ENCODE measurements around the gene HDDC2. TPM values are rescaled to one million over a fixed set of nuclear protein-coding genes. Genes with fewer than 3 reads are reported as not detected.

The HDDC2 gene
- total RNA-seq, 2 experiments from 2014 or later: 119 to 121 TPM

GRCh38 chr6:125248136-125248535 lies 53.6 kb downstream of the HDDC2 start:
- intact Hi-C loops (cut with micrococcal nuclease): no loop called here
- ATAC-seq: no peak
- H3K27me3 Mint-ChIP-seq: peaks cover 10% of the 10 kb centered on the region
- no peaks in the 10 kb centered on the region for H3K36me3 Mint-ChIP-seq (ENCODE audit: low read depth)
- peaks cover 2% of the 10 kb centered on the region for H3K9me3 Mint-ChIP-seq
- DNase-seq: no peak
- H3K4me3 Mint-ChIP-seq: no peak overlapping the region
- TF ChIP-seq CTCF (IDR thresholded peaks at IDR 0.05): no peak
- POLR2A ChIA-PET: no interaction called here
- CTCF ChIA-PET: no interaction called here
- H3K27ac Mint-ChIP-seq: no peak overlapping the region
- no peaks in the 10 kb centered on the region for H3K4me1 Mint-ChIP-seq (ENCODE audit: low read depth)

GRCh38 chr6:125246566-125246965 lies 55.2 kb downstream of the HDDC2 start:
- DNase-seq (no peak), ATAC-seq (no peak)
- intact Hi-C loops (cut with micrococcal nuclease): no loop called here
- Mint-ChIP-seq H3K9me3 (peaks cover 10% of the 10 kb centered on the region), H3K27me3 (peaks cover 10% of the 10 kb centered on the region), H3K27ac (no peak overlapping the region), H3K4me1 (ENCODE audit: low read depth) (no peaks in the 10 kb centered on the region), H3K4me3 (no peak overlapping the region), H3K36me3 (ENCODE audit: low read depth) (no peaks in the 10 kb centered on the region)
- ChIA-PET POLR2A (no interaction called here), CTCF (interaction anchor here (0.9 kb wide), 1 partner anchor 24 kb away, joined by 3 read pairs; no protein-coding TSS in a partner anchor)
- no peak for TF ChIP-seq CTCF (IDR thresholded peaks at IDR 0.05)

GRCh38 chr6:125245523-125246264 lies 56.1 kb downstream of the HDDC2 start:
- ChIA-PET CTCF (interaction anchor here (0.9 kb wide), 1 partner anchor 25 kb away, joined by 3 read pairs; no protein-coding TSS in a partner anchor), POLR2A (no interaction called here)
- intact Hi-C loops (cut with micrococcal nuclease): no loop called here
- TF ChIP-seq CTCF (IDR thresholded peaks at IDR 0.05): no peak
- no peaks in the 10 kb centered on the region for H3K4me1 Mint-ChIP-seq (ENCODE audit: low read depth)
- no peak overlapping the region for H3K27ac Mint-ChIP-seq
- H3K4me3 Mint-ChIP-seq: no peak overlapping the region
- DNase-seq (no peak), ATAC-seq (no peak)
- H3K36me3 Mint-ChIP-seq (ENCODE audit: low read depth): no peaks in the 10 kb centered on the region
- H3K27me3 Mint-ChIP-seq: peaks cover 11% of the 10 kb centered on the region
- peaks cover 18% of the 10 kb centered on the region for H3K9me3 Mint-ChIP-seq

- Mint-ChIP-seq H3K27me3 (peaks cover 12% of the 10 kb centered on the region), H3K4me3 (no peak overlapping the region), H3K4me1 (ENCODE audit: low read depth) (no peaks in the 10 kb centered on the region), H3K27ac (no peak overlapping the region), H3K9me3 (peaks cover 21% of the 10 kb centered on the region), H3K36me3 (ENCODE audit: low read depth) (no peaks in the 10 kb centered on the region)
- DNase-seq (no peak), ATAC-seq (no peak)
- ChIA-PET POLR2A (no interaction called here), CTCF (no interaction called here)
- TF ChIP-seq CTCF (IDR thresholded peaks at IDR 0.05): no peak
- intact Hi-C loops (cut with micrococcal nuclease): no loop called here
These were observed 56.7 kb downstream of the HDDC2 start for GRCh38 chr6:125245109-125245508.

GRCh38 chr6:125237764-125238163 lies 64.0 kb downstream of the HDDC2 start:
- ChIA-PET POLR2A (no interaction called here), CTCF (no interaction called here)
- ATAC-seq (no peak), DNase-seq (no peak)
- Mint-ChIP-seq H3K9me3 (peaks cover 18% of the 10 kb centered on the region), H3K4me3 (no peak overlapping the region), H3K27me3 (peaks cover 3% of the 10 kb centered on the region), H3K27ac (no peak overlapping the region), H3K4me1 (ENCODE audit: low read depth) (no peaks in the 10 kb centered on the region), H3K36me3 (ENCODE audit: low read depth) (no peaks in the 10 kb centered on the region)
- intact Hi-C loops (cut with micrococcal nuclease): no loop called here
- no peak for TF ChIP-seq CTCF (IDR thresholded peaks at IDR 0.05)

Data from activated CD8-positive, alpha-beta T cell treated with anti-CD3 and anti-CD28 coated beads for 36 hours (primary cell).